HepG2 (cell line): ENCODE measurements around the gene SRGAP3. TPM values are rescaled to one million over a fixed set of nuclear protein-coding genes. Genes with fewer than 3 reads are reported as not detected.

Source experiments
- NFATC3 ChIP-seq: sonication (generic); formaldehyde crosslinking; IDR thresholded peaks from 2 replicates; pipeline ENCODE4 v1.5.1; 2020; ENCODE audit warnings: mild to moderate bottlenecking, missing genetic modification reagents
- SP140L ChIP-seq: sonication (generic); formaldehyde crosslinking; IDR thresholded peaks from 2 replicates; pipeline ENCODE4 v1.4.0; 2020; ENCODE audit warnings: missing genetic modification reagents, borderline replicate concordance
- TEAD2 ChIP-seq: sonication (generic); formaldehyde crosslinking; IDR thresholded peaks from 2 replicates; pipeline ENCODE4 v1.9.0; 2021; ENCODE audit warnings: missing genetic modification reagents
- polyA plus RNA-seq, 8 experiments: library from polyadenylated mRNA; depleted of rRNA in 3 of 8; stranded (reverse) in 7 of 8; unstranded in 1 of 8; fragments of >200 nt; fragmentation: Illumina TruSeq in 4 of 8; extraction: Trizol in 4 of 8; gene quantifications; 2 replicates each; pipeline versions ENCODE4 v1.2.1 to v1.2.3, GENCODE V29; 2011 to 2016; ENCODE audit warnings: low read depth in 4 of 8, missing spikeins in 1 of 8, mixed read lengths in 1 of 8; ENCODE audit not compliant: insufficient read depth in 1 of 8
- total RNA-seq, 5 experiments: library from RNA; depleted of rRNA; stranded (reverse); fragments of >200 nt; fragmentation: Illumina TruSeq; extraction: Trizol; gene quantifications; 2 replicates each; pipeline ENCODE4 v1.2.3, GENCODE V29; 2016; ENCODE audit warnings: low read depth in 1 of 5
- TF ChIP-seq, protein P1 (sequence below): sonication (generic); formaldehyde crosslinking; IDR thresholded peaks from 2 replicates; pipeline ENCODE4 v1.4.0; 2020; ENCODE audit warnings: missing genetic modification reagents, borderline replicate concordance
- TF ChIP-seq, protein P2 (sequence below): sonication (generic); formaldehyde crosslinking; IDR thresholded peaks from 2 replicates; pipeline ENCODE4 v1.8.1; 2022; ENCODE audit warnings: low read depth, mild to moderate bottlenecking, missing genetic modification reagents
- TF ChIP-seq, protein P3 (sequence below): sonication (generic); formaldehyde crosslinking; IDR thresholded peaks from 2 replicates; pipeline ENCODE4 v1.4.0; 2020; ENCODE audit warnings: missing genetic modification reagents

The SRGAP3 gene
- total and polyA plus RNA-seq, 2 of the 13 experiments (the other 11 are each of a cell fraction or from before 2014, with no cell fraction given), result 1.2 to 1.4 TPM

DNA sequence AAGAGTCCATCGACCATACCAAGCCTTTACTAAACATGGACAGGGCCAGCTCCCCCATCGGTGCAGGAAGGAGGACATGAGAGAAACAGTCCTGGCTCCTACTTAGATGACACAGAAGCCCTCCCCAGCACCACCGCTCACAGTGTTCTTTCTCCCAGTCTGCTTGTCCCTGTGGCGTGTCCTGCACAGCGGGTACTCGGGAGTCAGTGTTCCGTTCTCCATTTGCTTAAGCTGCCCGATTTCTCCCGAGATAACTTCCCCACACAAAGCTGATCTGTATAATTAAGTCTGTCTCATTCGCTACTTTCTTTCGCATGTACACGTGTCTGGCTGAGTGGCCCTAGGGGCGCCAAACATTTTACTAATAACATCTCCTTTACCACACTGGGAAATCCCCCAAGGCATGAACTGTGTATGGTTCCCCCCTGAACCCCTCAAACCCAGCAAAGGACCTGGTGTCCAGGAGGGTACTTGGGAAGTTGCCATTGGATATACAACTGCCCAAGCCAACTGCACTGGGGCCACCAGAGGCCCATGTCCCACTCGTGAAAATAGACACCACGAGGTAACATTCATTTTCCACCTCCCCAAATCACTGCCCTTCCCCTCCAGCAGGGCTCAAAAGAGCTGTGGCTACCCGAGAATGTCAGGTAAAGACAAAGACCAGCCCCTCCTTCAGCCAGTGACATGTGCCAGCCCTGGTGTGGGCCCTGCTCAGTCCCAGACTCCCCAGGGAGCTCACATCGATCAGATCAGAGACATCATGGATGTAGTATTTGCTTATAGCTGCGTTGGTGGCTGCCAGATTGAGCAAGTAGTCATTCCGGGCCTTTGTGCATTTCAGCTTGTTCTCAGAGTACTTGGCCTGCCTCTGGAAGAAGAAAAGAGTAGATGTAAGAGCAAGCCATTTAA lies 189.7 kb downstream of the SRGAP3 start (continued):
- TF ChIP-seq, protein P1, sequence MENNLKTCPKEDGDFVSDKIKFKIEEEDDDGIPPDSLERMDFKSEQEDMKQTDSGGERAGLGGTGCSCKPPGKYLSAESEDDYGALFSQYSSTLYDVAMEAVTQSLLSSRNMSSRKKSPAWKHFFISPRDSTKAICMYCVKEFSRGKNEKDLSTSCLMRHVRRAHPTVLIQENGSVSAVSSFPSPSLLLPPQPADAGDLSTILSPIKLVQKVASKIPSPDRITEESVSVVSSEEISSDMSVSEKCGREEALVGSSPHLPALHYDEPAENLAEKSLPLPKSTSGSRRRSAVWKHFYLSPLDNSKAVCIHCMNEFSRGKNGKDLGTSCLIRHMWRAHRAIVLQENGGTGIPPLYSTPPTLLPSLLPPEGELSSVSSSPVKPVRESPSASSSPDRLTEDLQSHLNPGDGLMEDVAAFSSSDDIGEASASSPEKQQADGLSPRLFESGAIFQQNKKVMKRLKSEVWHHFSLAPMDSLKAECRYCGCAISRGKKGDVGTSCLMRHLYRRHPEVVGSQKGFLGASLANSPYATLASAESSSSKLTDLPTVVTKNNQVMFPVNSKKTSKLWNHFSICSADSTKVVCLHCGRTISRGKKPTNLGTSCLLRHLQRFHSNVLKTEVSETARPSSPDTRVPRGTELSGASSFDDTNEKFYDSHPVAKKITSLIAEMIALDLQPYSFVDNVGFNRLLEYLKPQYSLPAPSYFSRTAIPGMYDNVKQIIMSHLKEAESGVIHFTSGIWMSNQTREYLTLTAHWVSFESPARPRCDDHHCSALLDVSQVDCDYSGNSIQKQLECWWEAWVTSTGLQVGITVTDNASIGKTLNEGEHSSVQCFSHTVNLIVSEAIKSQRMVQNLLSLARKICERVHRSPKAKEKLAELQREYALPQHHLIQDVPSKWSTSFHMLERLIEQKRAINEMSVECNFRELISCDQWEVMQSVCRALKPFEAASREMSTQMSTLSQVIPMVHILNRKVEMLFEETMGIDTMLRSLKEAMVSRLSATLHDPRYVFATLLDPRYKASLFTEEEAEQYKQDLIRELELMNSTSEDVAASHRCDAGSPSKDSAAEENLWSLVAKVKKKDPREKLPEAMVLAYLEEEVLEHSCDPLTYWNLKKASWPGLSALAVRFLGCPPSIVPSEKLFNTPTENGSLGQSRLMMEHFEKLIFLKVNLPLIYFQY (CRISPR knock-in tag), result no peak
- TF ChIP-seq, protein P2, sequence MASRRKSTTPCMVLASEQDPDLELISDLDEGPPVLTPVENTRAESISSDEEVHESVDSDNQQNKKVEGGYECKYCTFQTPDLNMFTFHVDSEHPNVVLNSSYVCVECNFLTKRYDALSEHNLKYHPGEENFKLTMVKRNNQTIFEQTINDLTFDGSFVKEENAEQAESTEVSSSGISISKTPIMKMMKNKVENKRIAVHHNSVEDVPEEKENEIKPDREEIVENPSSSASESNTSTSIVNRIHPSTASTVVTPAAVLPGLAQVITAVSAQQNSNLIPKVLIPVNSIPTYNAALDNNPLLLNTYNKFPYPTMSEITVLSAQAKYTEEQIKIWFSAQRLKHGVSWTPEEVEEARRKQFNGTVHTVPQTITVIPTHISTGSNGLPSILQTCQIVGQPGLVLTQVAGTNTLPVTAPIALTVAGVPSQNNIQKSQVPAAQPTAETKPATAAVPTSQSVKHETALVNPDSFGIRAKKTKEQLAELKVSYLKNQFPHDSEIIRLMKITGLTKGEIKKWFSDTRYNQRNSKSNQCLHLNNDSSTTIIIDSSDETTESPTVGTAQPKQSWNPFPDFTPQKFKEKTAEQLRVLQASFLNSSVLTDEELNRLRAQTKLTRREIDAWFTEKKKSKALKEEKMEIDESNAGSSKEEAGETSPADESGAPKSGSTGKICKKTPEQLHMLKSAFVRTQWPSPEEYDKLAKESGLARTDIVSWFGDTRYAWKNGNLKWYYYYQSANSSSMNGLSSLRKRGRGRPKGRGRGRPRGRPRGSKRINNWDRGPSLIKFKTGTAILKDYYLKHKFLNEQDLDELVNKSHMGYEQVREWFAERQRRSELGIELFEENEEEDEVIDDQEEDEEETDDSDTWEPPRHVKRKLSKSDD (CRISPR knock-in tag), result no peak
- TF ChIP-seq SP140L (CRISPR knock-in tag) (no peak), NFATC3 (no peak), TEAD2 (CRISPR knock-in tag) (no peak)
- TF ChIP-seq, protein P3, sequence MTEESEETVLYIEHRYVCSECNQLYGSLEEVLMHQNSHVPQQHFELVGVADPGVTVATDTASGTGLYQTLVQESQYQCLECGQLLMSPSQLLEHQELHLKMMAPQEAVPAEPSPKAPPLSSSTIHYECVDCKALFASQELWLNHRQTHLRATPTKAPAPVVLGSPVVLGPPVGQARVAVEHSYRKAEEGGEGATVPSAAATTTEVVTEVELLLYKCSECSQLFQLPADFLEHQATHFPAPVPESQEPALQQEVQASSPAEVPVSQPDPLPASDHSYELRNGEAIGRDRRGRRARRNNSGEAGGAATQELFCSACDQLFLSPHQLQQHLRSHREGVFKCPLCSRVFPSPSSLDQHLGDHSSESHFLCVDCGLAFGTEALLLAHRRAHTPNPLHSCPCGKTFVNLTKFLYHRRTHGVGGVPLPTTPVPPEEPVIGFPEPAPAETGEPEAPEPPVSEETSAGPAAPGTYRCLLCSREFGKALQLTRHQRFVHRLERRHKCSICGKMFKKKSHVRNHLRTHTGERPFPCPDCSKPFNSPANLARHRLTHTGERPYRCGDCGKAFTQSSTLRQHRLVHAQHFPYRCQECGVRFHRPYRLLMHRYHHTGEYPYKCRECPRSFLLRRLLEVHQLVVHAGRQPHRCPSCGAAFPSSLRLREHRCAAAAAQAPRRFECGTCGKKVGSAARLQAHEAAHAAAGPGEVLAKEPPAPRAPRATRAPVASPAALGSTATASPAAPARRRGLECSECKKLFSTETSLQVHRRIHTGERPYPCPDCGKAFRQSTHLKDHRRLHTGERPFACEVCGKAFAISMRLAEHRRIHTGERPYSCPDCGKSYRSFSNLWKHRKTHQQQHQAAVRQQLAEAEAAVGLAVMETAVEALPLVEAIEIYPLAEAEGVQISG, result no peak
- TF ChIP-seq, all 625 proteins: peak for 0
